GM21717 (cell line): ENCODE measurements around the gene VTI1A.
"Not testable (repeated sequence)": the region's sequence is repeated elsewhere in the genome, so short reads cannot be mapped to it uniquely, and the experiment has no call there.

Source experiments
- ATAC-seq: cut with Tn5 transposase; IDR thresholded peaks from one replicate; pipeline ENCODE4 v1.9.1; 2021; ENCODE audit warnings: mild to moderate bottlenecking, moderate library complexity; ENCODE audit not compliant: unreplicated experiment

VTI1A gene

DNA sequence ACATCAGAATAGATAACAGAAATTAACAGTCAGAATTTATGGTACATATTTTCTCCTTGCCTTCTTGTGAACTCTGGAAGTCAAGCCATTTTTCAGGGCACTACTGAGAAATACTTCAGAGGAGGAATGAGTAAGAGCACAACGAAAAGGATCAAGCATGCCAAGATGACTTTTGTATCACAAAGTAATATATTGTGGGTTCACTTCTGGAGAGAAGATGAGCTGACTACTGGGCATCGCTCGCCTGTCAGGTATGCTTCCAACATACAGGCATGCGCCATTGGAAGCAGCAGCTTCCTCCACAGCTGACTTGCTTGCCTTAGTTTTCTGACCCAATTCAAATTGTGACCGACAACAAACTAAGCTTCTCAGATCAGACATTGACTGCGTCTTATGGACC is 137.3 kb downstream of the VTI1A start:
- no peak for ATAC-seq

- no peak for ATAC-seq
Observed at GRCh38 chr10:112585126-112585525, 138.1 kb downstream of the VTI1A start.

DNA sequence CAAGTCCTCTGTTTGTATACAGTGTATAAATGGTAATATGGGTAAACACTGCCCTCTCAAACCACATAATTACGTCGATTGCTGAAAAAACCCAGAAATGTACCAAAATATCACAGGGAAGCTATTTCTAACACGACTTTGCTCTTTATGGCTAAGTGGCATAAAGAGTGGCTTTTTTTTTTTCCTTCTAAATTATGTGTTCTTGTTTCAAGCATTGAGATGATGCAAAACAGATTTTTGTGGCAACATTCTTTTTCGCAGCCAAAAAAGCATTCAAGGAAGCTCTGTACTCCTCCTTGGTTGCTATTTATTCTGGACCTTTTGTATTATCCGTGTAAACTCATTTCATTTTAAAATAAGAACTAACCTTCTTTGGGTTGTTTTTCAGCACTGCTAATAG is 138.9 kb downstream of the VTI1A start:
- ATAC-seq: no peak

DNA sequence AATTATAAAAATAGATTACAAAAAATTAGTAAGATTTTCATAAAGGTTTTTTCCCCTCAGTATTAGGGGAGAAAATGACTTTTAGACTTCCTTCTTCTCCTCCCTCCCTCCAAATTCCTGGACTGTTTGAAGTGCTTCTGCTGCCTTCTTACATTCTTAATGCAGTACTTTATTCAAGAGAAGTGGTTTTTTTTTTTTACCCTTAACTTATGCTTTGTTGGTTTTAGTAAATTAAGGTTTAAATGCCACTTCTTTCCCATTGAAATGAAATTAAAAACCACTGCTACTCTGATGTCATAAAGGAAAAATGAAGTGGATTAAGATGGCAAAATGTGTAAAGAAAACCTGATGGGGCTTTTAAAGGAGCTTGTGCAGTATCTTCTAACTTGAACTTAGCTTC is 140.7 kb downstream of the VTI1A start:
- ATAC-seq: no peak

DNA sequence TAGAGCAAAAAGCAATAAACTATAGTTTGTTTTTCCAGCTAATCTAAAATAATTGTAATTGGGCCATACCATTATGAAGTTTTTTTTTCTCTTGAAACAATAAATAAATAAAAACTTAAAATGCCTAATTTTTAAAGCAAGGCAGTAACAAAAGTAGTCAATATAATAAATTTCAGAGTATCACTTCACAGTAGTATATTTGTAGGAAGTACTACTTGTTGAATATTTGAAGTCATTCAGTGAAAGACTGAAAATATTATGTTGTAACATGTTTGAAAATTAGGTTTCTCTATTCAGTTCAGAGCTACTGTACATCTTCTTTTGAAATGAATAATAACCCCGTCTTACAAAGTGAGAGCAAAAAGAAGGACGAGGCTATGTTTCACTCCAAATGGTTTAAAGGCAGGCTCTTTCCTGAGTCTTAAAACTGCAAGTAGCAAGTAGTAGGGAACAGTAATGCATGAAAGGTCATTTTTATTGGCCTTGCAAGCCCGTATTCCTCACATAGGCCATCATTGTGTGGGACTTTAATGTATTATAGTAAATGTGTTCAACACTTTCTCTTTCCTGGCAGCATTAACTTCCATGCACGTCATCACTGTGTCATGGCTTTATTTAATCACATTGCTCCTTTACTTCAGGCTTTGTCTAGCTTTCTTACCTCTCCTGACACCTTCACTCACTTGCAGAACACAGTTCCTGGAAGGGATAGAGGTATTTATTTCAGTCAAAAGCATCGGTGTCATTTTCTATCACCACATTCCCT is 141.4 kb downstream of the VTI1A start:
- ATAC-seq: no peak

- no peak for ATAC-seq
Observed at GRCh38 chr10:112589081-112589480, 142.1 kb downstream of the VTI1A start.

DNA sequence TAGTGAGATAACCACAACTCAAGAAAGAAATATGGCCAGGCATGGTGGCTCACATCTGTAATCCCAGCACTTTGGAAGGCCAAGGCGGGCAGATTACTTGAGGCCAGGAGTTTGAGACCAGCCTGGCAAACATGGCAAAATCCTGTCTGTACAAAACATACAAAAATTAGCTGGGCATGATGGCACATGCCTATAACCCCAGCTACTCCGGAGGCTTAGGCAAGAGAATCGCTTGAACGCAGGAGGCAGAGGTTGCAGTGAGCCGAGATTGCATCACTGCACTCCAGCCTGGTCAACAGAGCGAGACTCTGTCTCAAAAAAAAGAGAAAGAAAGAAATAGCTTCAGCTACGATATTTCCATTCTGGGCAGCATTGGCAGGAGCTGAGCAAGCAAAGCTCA is 143.8 kb downstream of the VTI1A start:
- ATAC-seq: not testable (repeated sequence)

DNA sequence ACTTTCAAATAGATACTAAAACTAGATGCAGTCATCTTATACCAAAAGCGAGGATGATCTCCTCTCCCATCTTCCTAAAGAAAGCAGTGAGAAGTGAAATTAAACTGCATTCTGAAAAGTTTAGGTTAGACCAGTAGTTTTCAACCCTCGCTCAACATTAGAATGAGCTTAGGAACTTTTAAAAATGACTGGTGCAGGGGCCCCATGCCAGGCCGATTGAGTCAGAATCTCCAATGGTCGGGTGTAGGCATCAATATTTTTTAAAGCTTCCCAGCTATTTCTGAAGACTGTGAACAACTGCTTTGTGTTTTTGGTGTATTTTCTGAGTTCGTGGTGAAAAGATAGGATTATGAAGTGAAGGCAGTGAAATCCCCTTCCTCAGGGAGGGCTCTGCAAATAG is 146.0 kb downstream of the VTI1A start:
- no peak for ATAC-seq

DNA sequence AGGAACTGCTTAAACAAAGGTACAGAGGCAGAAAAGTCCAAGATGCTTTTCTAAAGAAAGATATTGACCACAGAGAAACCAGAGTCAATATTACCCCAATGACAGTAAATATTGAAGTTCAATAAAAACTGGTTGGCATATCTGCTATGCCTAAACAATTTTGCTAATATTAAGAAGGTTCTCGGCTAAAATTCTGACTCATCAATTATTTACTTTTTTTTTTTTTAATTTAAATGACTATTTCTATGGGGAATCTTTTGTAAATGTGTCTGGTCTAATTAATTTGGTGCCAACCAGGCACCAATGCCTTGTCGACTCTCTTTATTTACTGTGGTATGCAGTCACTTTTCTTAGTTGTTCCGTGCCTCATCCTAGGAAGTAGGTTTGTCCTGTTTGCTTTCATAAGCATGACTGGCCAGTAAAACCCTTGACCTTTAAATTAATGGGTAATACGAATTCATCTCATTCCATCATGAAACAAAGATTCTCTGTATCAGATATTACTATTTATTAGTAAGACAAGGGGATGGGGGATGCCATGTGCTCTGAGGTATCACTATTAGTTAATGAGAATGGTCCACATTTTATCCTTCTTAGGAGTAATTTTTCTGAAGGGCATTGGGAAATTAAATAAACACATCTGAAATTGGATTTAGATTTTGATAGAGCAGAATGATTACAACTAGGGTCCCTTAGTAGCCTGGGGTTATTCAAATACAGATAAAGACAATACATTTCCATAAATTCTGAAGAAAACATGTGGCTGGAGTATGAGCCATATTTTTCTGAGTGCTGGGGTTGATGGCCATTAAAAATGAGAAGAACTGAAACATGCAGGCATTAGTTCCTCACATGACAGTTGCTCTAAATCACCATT is 154.4 kb downstream of the VTI1A start:
- ATAC-seq: no peak

DNA sequence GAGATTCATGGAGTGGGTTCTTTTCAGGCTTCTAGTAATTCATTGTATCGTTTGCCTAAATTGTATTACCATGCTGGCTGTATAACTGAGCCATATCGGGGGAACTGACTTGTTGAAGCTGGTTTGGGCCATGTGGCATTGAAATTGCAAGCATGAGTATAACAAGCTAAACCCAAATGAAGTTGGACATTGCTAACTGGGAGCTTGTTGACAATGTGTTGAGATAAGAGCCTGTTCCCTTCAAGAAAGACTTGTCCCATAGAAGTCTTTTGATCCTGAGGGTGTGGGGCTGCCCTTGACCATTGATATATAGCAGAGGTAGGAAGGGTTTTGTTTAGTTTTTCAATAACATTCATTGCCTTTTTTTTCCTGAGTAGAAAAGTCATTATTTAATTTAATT is 156.0 kb downstream of the VTI1A start:
- ATAC-seq: no peak

DNA sequence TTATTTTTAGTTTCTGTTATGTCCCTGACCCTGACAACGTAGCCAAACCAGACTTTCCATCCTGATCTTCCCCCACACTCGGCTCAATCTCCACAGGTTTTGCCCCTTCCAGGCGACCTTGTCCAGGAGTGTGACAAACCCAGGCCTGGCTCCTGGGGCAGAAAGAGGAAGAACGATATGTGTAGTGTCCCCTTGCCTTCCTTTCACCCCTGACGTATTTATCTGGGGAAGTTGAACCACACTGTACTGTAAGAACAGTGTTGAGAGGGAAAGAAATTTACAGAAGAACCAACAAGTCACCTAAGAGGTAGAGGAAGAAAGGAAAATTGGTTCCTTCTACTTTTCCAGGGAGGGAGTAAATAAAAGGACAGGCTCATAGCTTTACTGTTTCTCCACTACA is 158.0 kb downstream of the VTI1A start:
- ATAC-seq: no peak

DNA sequence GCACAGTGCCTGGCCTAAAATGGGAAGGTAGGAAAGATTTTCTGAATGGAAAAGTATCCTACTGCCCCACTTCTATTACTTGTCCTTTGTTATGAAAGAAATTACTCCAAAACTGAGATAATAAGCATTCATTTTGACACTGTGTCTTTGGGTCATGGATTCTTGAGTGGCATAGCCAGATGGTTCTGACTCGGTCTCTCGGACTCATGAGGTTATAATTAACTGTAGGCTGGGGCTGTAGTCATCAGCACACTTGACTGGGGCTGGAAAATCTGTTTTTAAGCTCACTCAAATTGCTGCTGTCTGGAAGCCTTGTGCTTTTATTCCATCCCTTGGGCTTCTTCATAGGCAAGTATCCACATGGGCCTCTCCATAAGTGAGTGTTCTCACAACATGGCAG is 160.5 kb downstream of the VTI1A start:
- no peak for ATAC-seq

DNA sequence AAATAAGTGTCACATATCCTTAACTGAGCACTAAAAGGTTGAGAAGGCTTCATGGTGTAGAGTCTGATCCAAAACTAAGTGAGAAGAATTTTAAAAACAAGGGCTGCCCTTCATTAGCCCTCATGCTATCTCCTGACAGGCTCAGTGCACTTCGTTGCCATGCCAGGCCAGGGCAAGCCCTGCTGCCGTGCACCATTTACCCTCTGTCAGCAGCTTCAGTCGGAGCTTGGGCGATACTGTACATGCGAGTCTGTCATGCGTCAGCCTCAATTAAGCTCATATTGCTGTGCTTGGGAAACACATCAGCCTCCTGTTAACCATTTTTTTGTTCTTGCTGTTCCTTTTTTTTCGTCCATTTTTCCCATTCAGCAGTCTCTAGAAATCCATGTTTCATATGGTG is 166.6 kb downstream of the VTI1A start:
- no peak for ATAC-seq

GRCh38 chr10:112614072-112614471 is 167.1 kb downstream of the VTI1A start:
- ATAC-seq: no peak

- ATAC-seq: no peak
Observed at GRCh38 chr10:112614586-112614985, 167.6 kb downstream of the VTI1A start.

- ATAC-seq: no peak
Observed at GRCh38 chr10:112615269-112615668, 168.3 kb downstream of the VTI1A start.

GRCh38 chr10:112616647-112617046 is 169.6 kb downstream of the VTI1A start:
- no peak for ATAC-seq

GRCh38 chr10:112618814-112619213 is 171.8 kb downstream of the VTI1A start:
- no peak for ATAC-seq

GRCh38 chr10:112619556-112619955 is 172.5 kb downstream of the VTI1A start:
- ATAC-seq: no peak

GRCh38 chr10:112622786-112623185 is 175.8 kb downstream of the VTI1A start:
- no peak for ATAC-seq

DNA sequence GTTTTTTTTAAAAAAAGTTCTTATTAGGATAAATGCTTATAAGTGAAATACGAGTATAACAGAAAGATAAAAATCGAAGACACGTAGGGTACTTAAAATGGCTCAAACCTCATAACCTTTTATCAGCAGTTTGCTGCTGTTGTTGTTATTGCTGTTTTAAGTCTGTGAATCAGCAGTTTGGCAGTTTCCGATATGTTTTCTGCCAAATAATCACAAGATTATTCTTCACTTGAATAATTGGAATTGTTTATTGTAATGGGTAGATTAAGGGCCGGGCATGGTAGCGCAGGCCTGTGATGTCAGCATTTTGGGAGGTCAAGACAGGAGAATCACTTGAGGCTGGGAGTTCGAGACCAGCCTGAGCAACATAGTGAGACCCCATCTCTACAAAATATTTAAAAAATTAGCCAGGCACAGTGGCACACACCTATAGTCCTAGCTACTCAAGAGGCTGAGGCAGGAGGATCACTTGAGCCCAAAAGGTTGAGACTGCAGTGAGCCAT is 177.6 kb downstream of the VTI1A start:
- no peak for ATAC-seq
